H1 (cell line): ENCODE measurements around the gene SGK2.

ENCODE experiments used
- JUND ChIP-seq: IDR thresholded peaks from 2 replicates; pipeline ENCODE4 v1.6.1; 2011; ENCODE audit warnings: mild to moderate bottlenecking, improper control_type of control experiment, low read length
- TF ChIP-seq, protein P1 (sequence below): IDR thresholded peaks from 2 replicates; pipeline ENCODE4 v1.6.1; 2012; ENCODE audit warnings: inconsistent platforms
- TF ChIP-seq, protein P2 (sequence below), 3 experiments: IDR thresholded peaks; 1 replicate in 2 of 3; 2 replicates in 1 of 3; pipeline versions ENCODE4 v1.5.1 to v1.6.1; 2011; ENCODE audit warnings: low read length in 3 of 3, mild to moderate bottlenecking in 3 of 3, inconsistent platforms in 2 of 3, low read depth in 1 of 3, moderate library complexity in 1 of 3; ENCODE audit not compliant: insufficient read depth in 1 of 3; ENCODE audit errors: control extremely low read depth in 1 of 3

DNA sequence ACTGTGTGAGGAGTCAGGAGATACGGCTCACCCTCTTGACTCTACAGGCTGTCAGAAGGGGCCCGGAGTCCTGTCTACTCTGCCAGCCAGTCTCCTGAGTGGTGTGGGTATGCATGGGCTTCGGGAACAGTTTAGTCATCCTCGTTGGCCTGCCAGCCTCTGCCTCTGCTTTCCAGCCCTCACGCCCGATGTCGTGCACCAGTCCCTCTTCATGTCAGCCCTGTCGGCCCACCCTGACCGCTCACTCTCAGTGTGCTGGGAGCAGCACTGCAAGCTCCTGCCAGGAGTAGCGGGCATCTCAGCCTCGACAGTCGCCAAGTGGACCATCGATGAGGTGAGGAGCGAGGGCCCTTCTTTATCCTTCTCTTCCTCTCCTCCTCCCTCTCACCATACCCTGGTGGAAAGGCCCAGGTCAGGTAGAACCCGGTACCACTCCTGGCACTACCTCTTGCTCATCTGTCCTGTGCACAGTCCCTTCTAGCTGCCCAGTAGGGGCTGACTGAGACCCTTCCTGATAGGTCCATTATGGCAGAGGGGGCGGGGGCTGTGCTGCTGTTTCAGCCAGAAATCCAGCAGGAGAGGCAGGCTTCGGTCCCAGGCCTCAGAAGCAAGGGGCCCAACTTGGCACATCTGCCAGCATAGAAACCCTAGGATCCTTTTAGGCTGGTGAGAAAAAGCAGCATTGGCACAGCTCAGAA, 18.7 kb upstream of the SGK2 start:
- TF ChIP-seq, protein P1, sequence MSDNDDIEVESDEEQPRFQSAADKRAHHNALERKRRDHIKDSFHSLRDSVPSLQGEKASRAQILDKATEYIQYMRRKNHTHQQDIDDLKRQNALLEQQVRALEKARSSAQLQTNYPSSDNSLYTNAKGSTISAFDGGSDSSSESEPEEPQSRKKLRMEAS: no peak
- TF ChIP-seq, protein P2, sequence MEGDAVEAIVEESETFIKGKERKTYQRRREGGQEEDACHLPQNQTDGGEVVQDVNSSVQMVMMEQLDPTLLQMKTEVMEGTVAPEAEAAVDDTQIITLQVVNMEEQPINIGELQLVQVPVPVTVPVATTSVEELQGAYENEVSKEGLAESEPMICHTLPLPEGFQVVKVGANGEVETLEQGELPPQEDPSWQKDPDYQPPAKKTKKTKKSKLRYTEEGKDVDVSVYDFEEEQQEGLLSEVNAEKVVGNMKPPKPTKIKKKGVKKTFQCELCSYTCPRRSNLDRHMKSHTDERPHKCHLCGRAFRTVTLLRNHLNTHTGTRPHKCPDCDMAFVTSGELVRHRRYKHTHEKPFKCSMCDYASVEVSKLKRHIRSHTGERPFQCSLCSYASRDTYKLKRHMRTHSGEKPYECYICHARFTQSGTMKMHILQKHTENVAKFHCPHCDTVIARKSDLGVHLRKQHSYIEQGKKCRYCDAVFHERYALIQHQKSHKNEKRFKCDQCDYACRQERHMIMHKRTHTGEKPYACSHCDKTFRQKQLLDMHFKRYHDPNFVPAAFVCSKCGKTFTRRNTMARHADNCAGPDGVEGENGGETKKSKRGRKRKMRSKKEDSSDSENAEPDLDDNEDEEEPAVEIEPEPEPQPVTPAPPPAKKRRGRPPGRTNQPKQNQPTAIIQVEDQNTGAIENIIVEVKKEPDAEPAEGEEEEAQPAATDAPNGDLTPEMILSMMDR (IDR thresholded peaks at IDR 0.05; ENCODE audit: control extremely low read depth in 1 of 3, insufficient read depth in 1 of 3, low read depth in 1 of 3, low read length in 3 of 3): no peak
- TF ChIP-seq JUND: no peak
